Trophoblast cell (in vitro differentiated cells and primary cell): ENCODE data around the gene DDR2.
A peak's percentile ranks its signal among the peaks of the same experiment; 100 is the strongest.
"Not testable (repeated sequence)": the region's sequence is repeated elsewhere in the genome, so short reads cannot be mapped to it uniquely, and the experiment has no call there.

Source experiments
- DNase-seq, 2 donors: peaks; one replicate each; pipeline ENCODE4 v3.0.0-alpha.2; 2016
- H2AFZ ChIP-seq: 2 replicates; pipeline ENCODE4 v1.6.1; 2013; ENCODE audit warnings: low read length, moderate library complexity, mild to moderate bottlenecking; ENCODE audit not compliant: insufficient read depth, poor library complexity
- H2AK5ac ChIP-seq: 2 replicates; pipeline ENCODE4 v1.6.1; 2013; ENCODE audit warnings: mild to moderate bottlenecking, low read length
- H2BK120ac ChIP-seq: 2 replicates; pipeline ENCODE4 v1.6.1; 2013; ENCODE audit warnings: low read length, mild to moderate bottlenecking, moderate library complexity; ENCODE audit not compliant: insufficient read depth, poor library complexity
- H2BK12ac ChIP-seq: 2 replicates; pipeline ENCODE4 v1.6.1; 2013; ENCODE audit warnings: mild to moderate bottlenecking, low read length, moderate library complexity
- H2BK5ac ChIP-seq: 2 replicates; pipeline ENCODE4 v1.6.1; 2013; ENCODE audit warnings: low read length, low read depth, moderate library complexity, mild to moderate bottlenecking; ENCODE audit not compliant: poor library complexity
- H3K14ac ChIP-seq: 2 replicates; pipeline ENCODE4 v1.6.1; 2013; ENCODE audit warnings: mild to moderate bottlenecking, low read length
- H3K18ac ChIP-seq: 2 replicates; pipeline ENCODE4 v1.6.1; 2013; ENCODE audit warnings: mild to moderate bottlenecking, low read length
- H3K23ac ChIP-seq: 2 replicates; pipeline ENCODE4 v1.6.1; 2013; ENCODE audit warnings: low read length
- H3K27ac ChIP-seq: 2 replicates; pipeline ENCODE4 v1.5.1; 2013; ENCODE audit warnings: low read depth, mild to moderate bottlenecking, inconsistent platforms, low read length, moderate library complexity
- H3K27me3 ChIP-seq: 2 replicates; pipeline ENCODE4 v1.6.1; 2013; ENCODE audit warnings: inconsistent platforms, mild to moderate bottlenecking, low read length, moderate library complexity; ENCODE audit not compliant: insufficient read depth
- H3K36me3 ChIP-seq, 2 experiments: 1 replicate in 1 of 2; 2 replicates in 1 of 2; pipeline ENCODE4 v1.6.1; 2013; ENCODE audit warnings: low read length in 2 of 2, mild to moderate bottlenecking in 2 of 2, moderate library complexity in 1 of 2; ENCODE audit not compliant: insufficient read depth in 2 of 2, control insufficient read depth in 1 of 2
- H3K4ac ChIP-seq: 2 replicates; pipeline ENCODE4 v1.6.1; 2013; ENCODE audit warnings: low read depth, mild to moderate bottlenecking, low read length, moderate library complexity
- H3K4me1 ChIP-seq, 2 experiments: 1 replicate in 1 of 2; 2 replicates in 1 of 2; pipeline ENCODE4 v1.6.1; 2013; ENCODE audit warnings: low read length in 2 of 2, mild to moderate bottlenecking in 2 of 2, moderate library complexity in 1 of 2; ENCODE audit not compliant: insufficient read depth in 2 of 2, control insufficient read depth in 1 of 2
- H3K4me2 ChIP-seq: 2 replicates; pipeline ENCODE4 v1.6.1; 2013; ENCODE audit warnings: inconsistent platforms, mild to moderate bottlenecking, low read length, moderate library complexity
- H3K4me3 ChIP-seq: 2 replicates; pipeline ENCODE4 v1.5.1; 2013; ENCODE audit warnings: mild to moderate bottlenecking, low read depth, low read length, inconsistent platforms
- H3K79me1 ChIP-seq: one replicate; pipeline ENCODE4 v1.6.1; 2013; ENCODE audit warnings: low read length
- H3K79me2 ChIP-seq: 2 replicates; pipeline ENCODE4 v1.6.1; 2013; ENCODE audit warnings: low read length, mild to moderate bottlenecking; ENCODE audit not compliant: control insufficient read depth, insufficient read depth, poor library complexity
- H3K9ac ChIP-seq: 2 replicates; pipeline ENCODE4 v1.6.1; 2013; ENCODE audit warnings: mild to moderate bottlenecking, low read length
- H3K9me3 ChIP-seq: 2 replicates; pipeline ENCODE4 v1.6.1; 2013; ENCODE audit warnings: low read depth, mild to moderate bottlenecking, control low read depth, inconsistent platforms, low read length; ENCODE audit not compliant: insufficient read depth
- H4K12ac ChIP-seq: 2 replicates; pipeline ENCODE4 v1.6.1; 2013; ENCODE audit warnings: low read depth, mild to moderate bottlenecking, low read length, moderate library complexity
- H4K8ac ChIP-seq: 2 replicates; pipeline ENCODE4 v1.6.1; 2013; ENCODE audit warnings: low read depth, mild to moderate bottlenecking, low read length, moderate library complexity
- H4K91ac ChIP-seq: one replicate; pipeline ENCODE4 v1.6.1; 2013; ENCODE audit warnings: low read depth, mild to moderate bottlenecking, low read length, moderate library complexity
- WGBS: extraction: QIAGEN DNeasy Blood & Tissue Kit; methylation state at CpG from one replicate; pipeline ENCODE4 v1.1.7; 2013; ENCODE audit warnings: missing lambda C conversion rate; ENCODE audit not compliant: insufficient read length, insufficient coverage; ENCODE audit errors: extremely low coverage; 5-methylcytosine and 5-hydroxymethylcytosine counted together

Gene DDR2

GRCh38 chr1:162794284-162794683, 162.0 kb downstream of the DDR2 start:
- not testable (repeated sequence) for H3K4me3 ChIP-seq, H3K27ac ChIP-seq, DNase-seq, H3K79me2 ChIP-seq, H3K9me3 ChIP-seq, H2BK5ac ChIP-seq, H3K18ac ChIP-seq, H3K4me2 ChIP-seq, H3K14ac ChIP-seq, H4K8ac ChIP-seq, H2BK12ac ChIP-seq, H3K79me1 ChIP-seq, H2BK120ac ChIP-seq, H2AK5ac ChIP-seq, H3K9ac ChIP-seq, H2AFZ ChIP-seq, H3K4me1 ChIP-seq, H4K12ac ChIP-seq, H3K36me3 ChIP-seq, H3K23ac ChIP-seq, H4K91ac ChIP-seq, H3K27me3 ChIP-seq, H3K4ac ChIP-seq
- no CpG with 5 or more reads among the region's 1 CpG for WGBS

- not testable (repeated sequence) for H3K27me3 ChIP-seq, H3K14ac ChIP-seq, H4K12ac ChIP-seq, H3K9ac ChIP-seq, H3K23ac ChIP-seq, H2AK5ac ChIP-seq, H2AFZ ChIP-seq, H2BK120ac ChIP-seq, H3K4me1 ChIP-seq, DNase-seq, H3K4ac ChIP-seq, H2BK12ac ChIP-seq, H3K9me3 ChIP-seq, H3K4me2 ChIP-seq, H3K79me1 ChIP-seq, H3K18ac ChIP-seq, H4K8ac ChIP-seq, H3K27ac ChIP-seq, H4K91ac ChIP-seq, H3K4me3 ChIP-seq, H3K79me2 ChIP-seq, H2BK5ac ChIP-seq
- no CpG with 5 or more reads among the region's 4 CpGs for WGBS
- H3K36me3 ChIP-seq: peaks cover 8 to 13% of the 10 kb centered on the region in 2 experiments
These were observed 164.5 kb downstream of the DDR2 start for GRCh38 chr1:162796617-162797279.

DNA sequence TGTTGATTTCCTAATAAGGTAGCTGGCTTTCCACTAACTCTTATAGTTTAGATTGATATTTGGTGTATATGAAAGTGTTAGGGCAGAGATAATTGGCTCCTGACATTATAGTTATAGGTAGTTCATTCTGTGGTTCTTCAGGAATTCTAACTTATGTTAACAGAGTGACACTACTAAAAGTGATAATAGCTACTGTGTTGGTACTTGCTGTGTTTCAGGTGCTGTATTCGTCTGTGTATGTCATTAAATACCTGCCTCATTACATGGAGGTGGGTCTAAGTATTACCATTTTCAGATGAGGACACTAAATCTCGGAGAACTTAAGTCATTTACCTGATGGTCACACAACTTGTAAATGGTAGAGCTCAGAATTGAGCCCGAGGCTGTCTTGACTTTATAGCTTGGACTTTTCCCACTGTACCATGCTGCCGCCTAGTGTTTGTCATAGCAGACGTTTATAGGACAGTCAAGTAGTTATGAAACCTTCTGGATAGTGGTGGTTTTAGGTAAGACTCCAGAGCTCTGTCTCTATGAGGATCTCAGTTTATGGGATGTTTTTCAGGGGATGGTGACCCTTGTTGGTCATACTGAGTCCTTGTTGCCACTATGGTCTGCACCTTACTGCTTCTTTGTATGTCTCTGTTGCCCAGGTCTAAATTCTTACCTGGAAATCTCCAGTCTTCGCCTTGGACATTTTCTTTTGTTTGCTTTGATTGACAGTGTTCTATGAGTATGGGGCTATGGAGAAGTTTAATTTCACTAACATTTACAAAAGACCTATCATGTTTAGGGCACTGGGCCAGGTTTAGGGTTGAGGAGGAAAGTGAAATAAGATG, 167.9 kb downstream of the DDR2 start:
- H3K27ac ChIP-seq, H2BK5ac ChIP-seq, H3K23ac ChIP-seq, H3K9ac ChIP-seq, H4K91ac ChIP-seq, H2BK12ac ChIP-seq, H3K4ac ChIP-seq, H3K79me2 ChIP-seq, H3K18ac ChIP-seq, H3K4me3 ChIP-seq, H4K8ac ChIP-seq, H3K4me1 ChIP-seq, H4K12ac ChIP-seq, H2AK5ac ChIP-seq, H2AFZ ChIP-seq, H3K27me3 ChIP-seq, H3K79me1 ChIP-seq, H2BK120ac ChIP-seq, H3K4me2 ChIP-seq, H3K9me3 ChIP-seq, H3K14ac ChIP-seq: not testable (repeated sequence)
- DNase-seq: peak; percentile 59 to 87
- peaks cover 8 to 15% of the 10 kb centered on the region in 2 experiments for H3K36me3 ChIP-seq
- no CpG with 5 or more reads among the region's 6 CpGs for WGBS

GRCh38 chr1:162807503-162807902, 175.2 kb downstream of the DDR2 start:
- peaks cover 5 to 14% of the 10 kb centered on the region in 2 experiments for H3K36me3 ChIP-seq

More at GRCh38 chr1:162807503-162807902, 175.2 kb downstream of the DDR2 start:
- not testable (repeated sequence) for H4K12ac ChIP-seq, H4K8ac ChIP-seq, H3K14ac ChIP-seq, DNase-seq, H3K18ac ChIP-seq, H3K4me1 ChIP-seq, H2AK5ac ChIP-seq, H3K4me2 ChIP-seq, H2BK12ac ChIP-seq, H3K23ac ChIP-seq, H3K9ac ChIP-seq, H3K27ac ChIP-seq, H2BK5ac ChIP-seq, H3K9me3 ChIP-seq, H3K4ac ChIP-seq, H3K27me3 ChIP-seq, H2BK120ac ChIP-seq, H3K79me1 ChIP-seq, H2AFZ ChIP-seq, H4K91ac ChIP-seq, H3K79me2 ChIP-seq, H3K4me3 ChIP-seq
- no CpG with 5 or more reads among the region's 2 CpGs for WGBS
